K562 (cell line): Measurements from ENCODE around the gene TMEM243. TPM values are rescaled to one million over a fixed set of nuclear protein-coding genes. Genes with fewer than 3 reads are reported as not detected.

Experiments used
- CBFB ChIP-seq: sonication (generic); formaldehyde crosslinking; IDR thresholded peaks from 2 replicates; pipeline ENCODE4 v1.4.0; 2020; ENCODE audit warnings: mild to moderate bottlenecking, missing genetic modification reagents
- CBX1 ChIP-seq: sonication (generic); IDR thresholded peaks from 2 replicates; pipeline ENCODE4 v1.6.1; 2016; ENCODE audit warnings: antibody characterized with exemption, low read depth, mild to moderate bottlenecking
- EP300 ChIP-seq: IDR thresholded peaks from 2 replicates; pipeline ENCODE4 v1.6.1; 2012; ENCODE audit warnings: low read length, improper control_type of control experiment
- FUS ChIP-seq: fragments of 200-400 bp; formaldehyde crosslinking; optimal IDR thresholded peaks from 2 replicates; pipeline ENCODE3; 2017; ENCODE audit warnings: low read depth, low read length
- HMG20B ChIP-seq: fragments of 250-450 bp; sonication (Bioruptor Pico); IDR thresholded peaks from 2 replicates; pipeline ENCODE4 v1.5.0; 2021; ENCODE audit warnings: mild to moderate bottlenecking
- KLF6 ChIP-seq: fragments of 250-450 bp; sonication (Bioruptor Pico); IDR thresholded peaks from 2 replicates; pipeline ENCODE4 v1.4.0; 2020; ENCODE audit warnings: mild to moderate bottlenecking, moderate library complexity, borderline replicate concordance
- MAFG ChIP-seq: fragments of 450-650 bp; conservative IDR thresholded peaks from 2 replicates; pipeline ENCODE4 v1.6.1; 2016; ENCODE audit warnings: missing genetic modification characterization, missing compliant biosample characterization
- NONO ChIP-seq, 2 experiments: fragments of 200-400 bp in 1 of 2; fragments of 450-650 bp in 1 of 2; formaldehyde crosslinking in 1 of 2; IDR thresholded peaks; 2 replicates each; pipeline ENCODE4 v1.6.1; 2017; ENCODE audit warnings: low read depth in 2 of 2, mild to moderate bottlenecking in 2 of 2, moderate library complexity in 2 of 2, low read length in 1 of 2
- NR2C2 ChIP-seq, 2 experiments: fragments of 200-800 bp in 1 of 2; sonication (Bioruptor generic) in 1 of 2; sonication (generic) in 1 of 2; formaldehyde crosslinking in 1 of 2; IDR thresholded peaks; 2 replicates each; pipeline versions ENCODE4 v1.6.1 to v1.8.0; 2016 to 2022; ENCODE audit warnings: mild to moderate bottlenecking in 1 of 2, missing compliant biosample characterization in 1 of 2, missing genetic modification characterization in 1 of 2, missing genetic modification reagents in 1 of 2
- RBBP5 ChIP-seq: fragments of 200-600 bp; sonication (generic); IDR thresholded peaks from 2 replicates; pipeline ENCODE4 v1.6.1; 2012; ENCODE audit warnings: borderline replicate concordance, mild to moderate bottlenecking, low read length, control low read depth, inconsistent platforms; ENCODE audit not compliant: insufficient read depth, poor library complexity, severe bottlenecking
- RCOR1 ChIP-seq, 2 experiments: IDR thresholded peaks; 2 replicates each; pipeline ENCODE4 v1.6.1; 2012; ENCODE audit warnings: low read depth in 2 of 2, low read length in 2 of 2, borderline replicate concordance in 1 of 2, improper control_type of control experiment in 1 of 2
- ZNF12 ChIP-seq: sonication (generic); formaldehyde crosslinking; IDR thresholded peaks from 2 replicates; pipeline ENCODE4 v1.4.0; 2020; ENCODE audit warnings: mild to moderate bottlenecking, missing genetic modification reagents
- polyA plus RNA-seq, 8 experiments: library from polyadenylated mRNA; depleted of rRNA in 4 of 8; stranded (reverse) in 5 of 8; unstranded in 3 of 8; fragments of >200 nt; fragmentation: Nextera tagmentation in 2 of 8; fragmentation: Illumina TruSeq in 1 of 8; extraction: Ambion mirVana in 2 of 8; extraction: Trizol in 1 of 8; gene quantifications; 2 replicates each; pipeline versions ENCODE4 v1.2.1 to v1.2.3, GENCODE V29; 2011 to 2014; ENCODE audit warnings: inconsistent platforms in 1 of 8, missing spikeins in 1 of 8
- total RNA-seq, 7 experiments: library from RNA; depleted of rRNA in 6 of 7; stranded (reverse); fragments of >200 nt in 6 of 7; fragmentation: Illumina TruSeq in 2 of 7; extraction: Trizol in 2 of 7; gene quantifications; 2 replicates each; pipeline versions ENCODE4 v1.2.1 to v1.2.3, GENCODE V29; 2011 to 2021; ENCODE audit warnings: low replicate concordance in 1 of 7
- TF ChIP-seq, protein P1 (sequence below): fragments of 200-800 bp; sonication (Bioruptor generic); IDR thresholded peaks from 2 replicates; pipeline ENCODE4 v1.6.1; 2016; ENCODE audit warnings: missing genetic modification characterization, missing compliant biosample characterization
- TF ChIP-seq, protein P2 (sequence below): sonication (generic); formaldehyde crosslinking; IDR thresholded peaks from 2 replicates; pipeline ENCODE4 v1.5.0; 2020; ENCODE audit warnings: missing genetic modification reagents
- TF ChIP-seq, protein P3 (sequence below): sonication (generic); formaldehyde crosslinking; IDR thresholded peaks from 2 replicates; pipeline ENCODE4 v1.8.0; 2022; ENCODE audit warnings: missing genetic modification reagents, mild to moderate bottlenecking, borderline replicate concordance

TMEM243 gene
- total and polyA plus RNA-seq, 9 of the 15 experiments (the other 6 are each of a cell fraction or from before 2014, with no cell fraction given) = 3.9 to 8.6 (median 6.1) TPM

DNA sequence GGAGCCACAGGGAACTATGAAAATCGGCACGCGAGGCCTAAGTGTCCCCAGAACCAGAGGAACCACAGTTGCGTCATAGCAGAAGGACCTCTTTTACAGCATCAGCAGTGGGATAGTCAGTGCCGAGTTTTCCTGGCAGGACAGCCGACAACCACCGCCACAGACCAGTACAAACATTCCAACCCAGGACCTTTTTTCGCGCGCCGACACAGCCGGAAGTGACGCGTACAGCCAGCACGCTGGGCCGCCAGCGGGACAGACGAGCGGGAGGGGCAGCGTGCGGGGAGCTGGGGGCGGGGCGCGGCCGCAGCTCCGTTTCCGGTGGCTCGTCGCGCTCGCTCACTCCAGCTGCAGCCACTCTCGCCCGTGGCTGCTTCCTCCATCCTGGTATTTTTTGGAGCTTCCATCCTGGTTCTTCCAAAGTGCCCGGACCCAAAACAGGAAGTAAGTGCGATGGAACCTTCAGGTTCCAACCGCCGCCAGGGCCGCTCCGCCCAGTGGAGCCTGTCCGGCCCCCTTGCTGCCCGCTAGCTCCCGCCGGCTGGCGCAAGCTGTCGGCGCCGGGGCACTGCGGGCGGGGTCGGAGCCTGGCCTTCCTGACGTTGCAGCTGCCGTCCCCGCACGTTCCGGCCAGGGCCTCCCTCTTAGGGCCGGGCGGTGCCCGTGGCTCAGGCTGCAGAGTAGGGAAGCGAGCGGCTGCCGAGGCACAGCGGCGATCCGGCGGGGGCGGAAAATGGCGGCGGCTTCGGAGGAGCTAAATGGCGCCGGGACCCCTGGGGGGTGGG, 67.2 kb downstream of the TMEM243 start, which contains the start of gene DMTF1 (continued):
- TF ChIP-seq, protein P1, sequence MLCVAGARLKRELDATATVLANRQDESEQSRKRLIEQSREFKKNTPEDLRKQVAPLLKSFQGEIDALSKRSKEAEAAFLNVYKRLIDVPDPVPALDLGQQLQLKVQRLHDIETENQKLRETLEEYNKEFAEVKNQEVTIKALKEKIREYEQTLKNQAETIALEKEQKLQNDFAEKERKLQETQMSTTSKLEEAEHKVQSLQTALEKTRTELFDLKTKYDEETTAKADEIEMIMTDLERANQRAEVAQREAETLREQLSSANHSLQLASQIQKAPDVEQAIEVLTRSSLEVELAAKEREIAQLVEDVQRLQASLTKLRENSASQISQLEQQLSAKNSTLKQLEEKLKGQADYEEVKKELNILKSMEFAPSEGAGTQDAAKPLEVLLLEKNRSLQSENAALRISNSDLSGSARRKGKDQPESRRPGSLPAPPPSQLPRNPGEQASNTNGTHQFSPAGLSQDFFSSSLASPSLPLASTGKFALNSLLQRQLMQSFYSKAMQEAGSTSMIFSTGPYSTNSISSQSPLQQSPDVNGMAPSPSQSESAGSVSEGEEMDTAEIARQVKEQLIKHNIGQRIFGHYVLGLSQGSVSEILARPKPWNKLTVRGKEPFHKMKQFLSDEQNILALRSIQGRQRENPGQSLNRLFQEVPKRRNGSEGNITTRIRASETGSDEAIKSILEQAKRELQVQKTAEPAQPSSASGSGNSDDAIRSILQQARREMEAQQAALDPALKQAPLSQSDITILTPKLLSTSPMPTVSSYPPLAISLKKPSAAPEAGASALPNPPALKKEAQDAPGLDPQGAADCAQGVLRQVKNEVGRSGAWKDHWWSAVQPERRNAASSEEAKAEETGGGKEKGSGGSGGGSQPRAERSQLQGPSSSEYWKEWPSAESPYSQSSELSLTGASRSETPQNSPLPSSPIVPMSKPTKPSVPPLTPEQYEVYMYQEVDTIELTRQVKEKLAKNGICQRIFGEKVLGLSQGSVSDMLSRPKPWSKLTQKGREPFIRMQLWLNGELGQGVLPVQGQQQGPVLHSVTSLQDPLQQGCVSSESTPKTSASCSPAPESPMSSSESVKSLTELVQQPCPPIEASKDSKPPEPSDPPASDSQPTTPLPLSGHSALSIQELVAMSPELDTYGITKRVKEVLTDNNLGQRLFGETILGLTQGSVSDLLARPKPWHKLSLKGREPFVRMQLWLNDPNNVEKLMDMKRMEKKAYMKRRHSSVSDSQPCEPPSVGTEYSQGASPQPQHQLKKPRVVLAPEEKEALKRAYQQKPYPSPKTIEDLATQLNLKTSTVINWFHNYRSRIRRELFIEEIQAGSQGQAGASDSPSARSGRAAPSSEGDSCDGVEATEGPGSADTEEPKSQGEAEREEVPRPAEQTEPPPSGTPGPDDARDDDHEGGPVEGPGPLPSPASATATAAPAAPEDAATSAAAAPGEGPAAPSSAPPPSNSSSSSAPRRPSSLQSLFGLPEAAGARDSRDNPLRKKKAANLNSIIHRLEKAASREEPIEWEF (CRISPR knock-in tag) = no peak
- TF ChIP-seq HMG20B (CRISPR knock-in tag) (no peak), ZNF12 (peak; percentile 73; the same call in 1 of the 2 replicates), CBX1 (no peak), MAFG (tag) (no peak), RCOR1 (IDR thresholded peaks at IDR 0.05; ENCODE audit: borderline replicate concordance in 1 of 2, low read depth in 2 of 2, low read length in 2 of 2) (peak in 1 of 2 experiments; percentile 27; a peak in 2 of 4 replicates), FUS (peak; percentile 86), EP300 (peak; percentile 69), NR2C2 (CRISPR knock-in tag; IDR thresholded peaks at IDR 0.05) (no peak), NR2C2 (tag; IDR thresholded peaks at IDR 0.05) (peak; percentile 59), CBFB (CRISPR knock-in tag) (0 out of 2 replicates have a peak, but pooled peaks have one; percentile 56), RBBP5 (peak; percentile 98), KLF6 (CRISPR knock-in tag) (peak; percentile 53; the same call in 1 of the 2 replicates), NONO (IDR thresholded peaks at IDR 0.05; ENCODE audit: low read depth in 2 of 2, low read length in 1 of 2) (peak; percentile 86 to 89)
- TF ChIP-seq, protein P2, sequence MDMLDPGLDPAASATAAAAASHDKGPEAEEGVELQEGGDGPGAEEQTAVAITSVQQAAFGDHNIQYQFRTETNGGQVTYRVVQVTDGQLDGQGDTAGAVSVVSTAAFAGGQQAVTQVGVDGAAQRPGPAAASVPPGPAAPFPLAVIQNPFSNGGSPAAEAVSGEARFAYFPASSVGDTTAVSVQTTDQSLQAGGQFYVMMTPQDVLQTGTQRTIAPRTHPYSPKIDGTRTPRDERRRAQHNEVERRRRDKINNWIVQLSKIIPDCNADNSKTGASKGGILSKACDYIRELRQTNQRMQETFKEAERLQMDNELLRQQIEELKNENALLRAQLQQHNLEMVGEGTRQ (CRISPR knock-in tag) = no peak
- TF ChIP-seq, protein P3, sequence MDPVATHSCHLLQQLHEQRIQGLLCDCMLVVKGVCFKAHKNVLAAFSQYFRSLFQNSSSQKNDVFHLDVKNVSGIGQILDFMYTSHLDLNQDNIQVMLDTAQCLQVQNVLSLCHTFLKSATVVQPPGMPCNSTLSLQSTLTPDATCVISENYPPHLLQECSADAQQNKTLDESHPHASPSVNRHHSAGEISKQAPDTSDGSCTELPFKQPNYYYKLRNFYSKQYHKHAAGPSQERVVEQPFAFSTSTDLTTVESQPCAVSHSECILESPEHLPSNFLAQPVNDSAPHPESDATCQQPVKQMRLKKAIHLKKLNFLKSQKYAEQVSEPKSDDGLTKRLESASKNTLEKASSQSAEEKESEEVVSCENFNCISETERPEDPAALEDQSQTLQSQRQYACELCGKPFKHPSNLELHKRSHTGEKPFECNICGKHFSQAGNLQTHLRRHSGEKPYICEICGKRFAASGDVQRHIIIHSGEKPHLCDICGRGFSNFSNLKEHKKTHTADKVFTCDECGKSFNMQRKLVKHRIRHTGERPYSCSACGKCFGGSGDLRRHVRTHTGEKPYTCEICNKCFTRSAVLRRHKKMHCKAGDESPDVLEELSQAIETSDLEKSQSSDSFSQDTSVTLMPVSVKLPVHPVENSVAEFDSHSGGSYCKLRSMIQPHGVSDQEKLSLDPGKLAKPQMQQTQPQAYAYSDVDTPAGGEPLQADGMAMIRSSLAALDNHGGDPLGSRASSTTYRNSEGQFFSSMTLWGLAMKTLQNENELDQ (CRISPR knock-in tag) = no peak
